CD4-positive, alpha-beta T cell treated with Interleukin-15 for 1 hour (primary cell): ENCODE data around the gene SHB.

Experiments used
- DNase-seq: peaks from one replicate; pipeline ENCODE4 v3.0.0-alpha.2; 2020

The SHB gene

DNA sequence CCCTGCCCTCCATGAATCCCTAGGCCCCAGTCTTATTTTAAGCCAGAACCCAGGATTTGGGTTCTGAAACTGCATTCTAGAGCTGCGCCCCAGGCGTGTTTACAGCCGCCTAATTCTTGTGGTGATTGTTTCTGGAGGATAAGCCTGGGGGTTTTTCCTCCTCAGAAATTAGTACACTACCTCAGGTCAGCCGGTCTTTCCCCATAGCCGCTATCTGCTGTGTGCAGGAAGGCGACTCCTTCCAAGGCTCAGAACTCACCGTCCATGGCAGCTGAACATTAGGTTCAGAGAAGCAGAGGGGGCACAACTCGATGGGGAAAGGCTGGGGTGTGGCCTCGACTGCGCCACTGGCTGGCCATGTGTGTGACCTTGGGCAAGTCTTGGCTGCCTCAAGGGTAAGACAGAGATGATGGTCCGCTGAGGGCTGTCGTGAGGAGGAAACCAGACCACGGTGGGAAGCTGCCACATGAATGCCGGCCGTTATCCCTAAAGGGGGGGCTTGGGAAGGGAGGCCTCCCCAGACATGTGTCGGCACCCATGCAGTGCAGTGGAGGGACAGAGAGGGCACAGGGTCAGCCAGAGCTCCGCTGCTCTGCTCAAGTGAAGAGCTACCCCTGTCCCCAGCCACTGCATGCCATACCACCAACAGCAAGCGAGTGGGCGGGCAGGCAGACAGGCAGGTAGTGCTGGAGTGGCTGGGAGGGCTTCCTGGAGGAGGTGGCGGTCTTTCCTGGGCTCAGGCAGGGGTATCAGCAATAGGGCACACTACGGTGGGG, 28.9 kb downstream of the SHB start:
- DNase-seq, result no peak

DNA sequence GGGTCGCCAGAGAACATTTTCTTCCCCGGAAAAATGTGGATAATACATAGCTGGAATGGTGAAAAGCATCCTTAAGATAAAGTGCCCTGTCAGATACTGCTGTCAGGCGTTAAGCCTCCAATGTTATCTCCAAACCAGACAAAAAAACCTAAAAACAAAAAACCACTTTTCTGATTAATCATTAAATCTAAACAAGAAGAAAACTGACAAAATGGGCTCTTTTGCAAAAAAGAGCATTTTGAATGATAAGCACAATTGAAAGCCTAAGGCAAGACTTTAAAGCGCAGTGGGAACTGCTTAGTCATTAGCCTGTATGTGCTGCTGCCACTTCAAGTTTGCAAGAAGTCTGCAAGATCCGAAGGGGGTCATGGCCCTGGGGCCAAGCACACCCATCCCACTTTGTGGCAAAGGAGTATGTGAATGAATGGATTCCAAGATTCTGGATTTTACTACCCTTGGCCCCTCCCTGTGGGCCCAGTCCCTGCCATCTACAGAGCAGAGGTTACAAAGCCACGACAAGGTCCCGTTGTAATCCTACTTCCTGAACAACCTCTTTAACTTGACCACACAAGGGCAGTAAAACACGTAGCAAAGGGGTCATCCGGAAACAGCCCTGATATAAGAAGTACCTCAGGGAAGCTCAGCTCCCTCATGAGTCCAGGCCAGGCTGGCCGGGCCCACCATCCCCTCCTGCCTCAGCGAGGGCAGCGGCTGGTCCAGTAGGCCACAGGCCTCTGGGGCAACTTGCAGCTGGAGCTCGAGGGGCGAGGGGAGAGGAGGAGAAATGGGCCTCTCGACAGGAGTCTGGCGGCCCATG, 29.7 kb downstream of the SHB start:
- DNase-seq, result no peak

- no peak for DNase-seq
Measured at GRCh38 chr9:38038307-38039089, 30.5 kb downstream of the SHB start.

DNA sequence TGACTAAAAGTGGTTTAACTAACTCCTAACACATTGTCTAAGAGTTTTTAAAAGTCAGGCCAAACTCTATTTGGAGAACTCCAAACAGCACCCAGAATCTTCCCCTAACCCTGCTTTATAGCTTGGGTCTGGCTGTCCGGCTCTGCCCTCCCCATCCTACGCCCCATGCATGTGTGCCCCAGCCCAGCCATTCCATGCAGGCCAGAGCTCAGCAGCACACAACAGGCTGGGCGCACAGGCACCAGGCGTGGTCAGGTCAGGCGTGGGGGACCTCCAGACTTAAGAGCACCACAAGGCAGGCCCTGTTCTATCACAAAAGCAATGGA, 31.1 kb downstream of the SHB start:
- DNase-seq, result no peak

- no peak for DNase-seq
Measured at GRCh38 chr9:38036359-38037084, 32.5 kb downstream of the SHB start.

- no peak for DNase-seq
Measured at GRCh38 chr9:38035873-38036272, 33.2 kb downstream of the SHB start.

GRCh38 chr9:38033941-38034340, 35.1 kb downstream of the SHB start:
- no peak for DNase-seq

GRCh38 chr9:38032266-38033110, 36.5 kb downstream of the SHB start:
- DNase-seq, result no peak

DNA sequence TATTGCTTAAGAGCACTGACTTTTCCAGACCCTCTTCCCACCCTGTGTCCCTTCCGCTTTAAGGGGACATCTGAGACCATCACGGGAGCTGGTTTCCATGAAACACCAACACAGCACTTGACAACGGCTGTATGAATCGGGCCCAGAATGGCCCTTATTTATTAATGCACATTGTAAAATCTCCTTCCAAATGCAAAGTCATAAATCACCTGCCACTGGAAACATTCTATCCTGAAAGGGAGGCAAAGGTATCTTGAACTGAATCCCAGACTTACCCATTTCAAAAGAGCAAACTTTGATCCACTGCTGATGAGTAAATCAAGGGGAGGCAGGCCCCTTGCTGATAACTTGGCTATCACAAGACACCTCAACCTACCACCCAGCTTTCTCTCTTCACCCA, 37.4 kb downstream of the SHB start:
- no peak for DNase-seq

- DNase-seq, result no peak
Measured at GRCh38 chr9:38030658-38031057, 38.4 kb downstream of the SHB start.

- DNase-seq, result no peak
Measured at GRCh38 chr9:38029915-38030638, 39.0 kb downstream of the SHB start.

DNA sequence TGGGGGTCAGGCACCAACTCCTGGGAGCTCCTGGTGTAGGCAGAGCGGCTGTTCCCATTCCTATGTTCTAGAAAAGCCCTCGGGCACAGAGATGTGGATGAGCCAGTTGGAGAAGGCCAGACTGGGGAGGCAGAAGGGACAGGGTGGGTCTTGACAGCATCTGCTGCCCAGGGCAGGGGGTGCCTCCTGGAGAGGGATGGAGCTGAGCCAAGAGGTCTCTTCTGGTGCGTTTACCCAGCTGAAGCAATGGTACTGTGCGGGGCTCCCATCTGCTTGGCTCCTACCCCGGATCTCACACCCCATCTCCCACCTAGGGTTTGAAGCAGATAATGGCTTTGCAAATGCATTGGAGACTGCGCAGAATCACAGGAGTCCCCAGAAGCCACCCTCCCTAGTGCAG, 41.3 kb downstream of the SHB start:
- DNase-seq, result no peak

DNA sequence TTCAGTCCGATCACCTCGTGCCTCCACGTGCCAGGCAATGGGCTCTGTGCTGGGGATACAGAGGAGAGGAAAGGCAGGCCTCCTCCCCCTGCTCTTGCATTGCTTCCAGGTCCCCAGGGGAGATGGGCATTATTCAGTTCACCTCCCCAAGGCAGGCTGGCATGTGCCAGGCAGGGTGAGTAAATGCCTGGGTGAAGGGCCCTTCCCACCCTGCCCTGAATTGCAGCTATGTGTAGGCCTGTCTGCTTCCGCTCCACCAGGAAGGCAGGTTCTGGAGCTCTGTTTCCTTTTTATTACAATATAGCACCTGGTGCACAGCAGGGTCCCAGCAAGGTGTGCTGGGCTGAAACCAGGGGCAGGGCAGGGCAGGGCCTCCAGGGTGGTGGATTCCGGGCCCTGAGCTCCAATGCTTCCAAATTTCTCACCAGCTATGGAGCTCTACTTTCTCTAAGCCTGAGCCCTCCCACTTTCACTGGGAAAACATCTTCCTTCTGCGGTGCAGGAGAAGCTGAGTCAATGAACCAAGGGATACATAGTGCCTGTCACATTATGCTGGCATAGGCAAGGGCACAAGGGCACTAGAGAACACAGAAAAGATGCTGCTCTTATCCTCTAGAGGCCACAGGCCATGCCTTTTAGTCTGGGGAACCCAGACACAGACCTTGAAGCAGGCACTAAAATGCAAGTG, 42.0 kb downstream of the SHB start:
- no peak for DNase-seq

- no peak for DNase-seq
Measured at GRCh38 chr9:38026021-38026809, 42.8 kb downstream of the SHB start.

DNA sequence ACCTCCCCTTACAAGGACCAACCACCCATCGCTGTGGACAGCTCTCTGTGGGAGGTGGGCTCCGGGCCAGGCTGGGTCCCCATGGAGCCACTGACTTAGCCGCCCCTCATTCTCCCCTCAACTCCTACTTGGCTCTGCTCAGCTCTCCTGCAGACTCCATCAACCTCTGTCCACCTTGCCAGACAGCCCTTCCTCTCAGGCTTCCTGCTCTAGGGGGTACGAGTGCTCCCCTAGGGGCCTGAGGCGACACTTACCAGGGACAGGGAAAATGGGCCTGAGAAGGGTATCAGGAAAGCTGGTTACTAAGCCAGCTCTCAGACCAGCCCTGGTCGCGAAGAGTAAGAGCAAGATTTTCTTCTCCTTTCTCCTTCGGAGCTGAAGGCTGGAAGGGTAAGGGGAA, 43.9 kb downstream of the SHB start:
- DNase-seq, result no peak

- no peak for DNase-seq
Measured at GRCh38 chr9:38024036-38024681, 44.9 kb downstream of the SHB start.

GRCh38 chr9:38023661-38024035, 45.4 kb downstream of the SHB start:
- no peak for DNase-seq

- no peak for DNase-seq
Measured at GRCh38 chr9:38022995-38023394, 46.0 kb downstream of the SHB start.

DNA sequence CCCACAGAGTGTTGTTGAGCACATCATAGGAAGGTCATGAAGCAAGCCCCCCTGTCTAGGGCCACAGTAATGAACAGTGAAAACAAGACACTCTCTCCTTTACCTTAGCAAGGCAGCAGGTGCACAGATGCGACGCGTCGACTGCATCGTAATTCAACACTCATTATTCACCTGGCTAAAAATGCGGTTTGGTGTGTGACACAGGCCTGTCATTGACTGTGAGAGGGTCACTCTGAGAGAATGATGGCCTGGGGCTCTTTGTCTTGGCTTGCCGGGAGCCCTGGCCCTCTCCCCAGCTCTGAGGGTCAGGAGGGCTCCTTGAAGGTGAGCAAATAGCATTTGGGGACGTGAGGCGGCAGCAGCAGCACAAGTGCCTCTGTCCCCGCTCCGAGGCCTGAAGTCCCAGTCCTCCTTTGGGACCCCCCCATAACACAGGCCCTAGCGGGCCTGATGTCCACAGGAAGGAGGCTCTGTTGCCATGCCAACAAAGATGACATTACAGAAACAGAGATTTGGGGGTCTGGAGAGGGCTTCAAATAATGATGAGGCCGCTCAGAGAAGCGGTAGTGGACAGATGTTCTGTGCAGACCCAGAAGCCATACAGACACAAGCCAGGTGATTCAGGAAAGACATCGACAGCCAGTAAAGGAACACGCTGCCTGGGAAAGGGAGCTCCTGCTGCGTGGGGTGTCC, 46.7 kb downstream of the SHB start:
- DNase-seq, result no peak
